Measurements from ENCODE around the gene GAMT. TPM values are rescaled to one million over a fixed set of nuclear protein-coding genes. Genes with fewer than 3 reads are reported as not detected.

GAMT gene
- total and polyA plus RNA-seq, 2 donors (not counting 3 experiments of a cell fraction or from before 2014, with no cell fraction given), result 22.1 to 36.9 TPM

GRCh38 chr19:1399079-1399478 is 2.3 kb downstream of the GAMT start:
- Histone ChIP-seq H3K4me3 (replicated peaks in 1 of 3; ENCODE audit: insufficient read depth in 1 of 3, low read depth in 1 of 3, low read length in 3 of 3) (no peak overlapping the region), H2AFZ (ENCODE audit: low read depth, low read length) (no peak overlapping the region), H3K9me1 (replicated peaks; ENCODE audit: control insufficient read depth, extremely low read depth, insufficient read depth, low read length) (no peaks in the 10 kb centered on the region), H4K20me1 (replicated peaks; ENCODE audit: control insufficient read depth, extremely low read depth, insufficient read depth, low read length) (no peaks in the 10 kb centered on the region), H3K4me2 (ENCODE audit: insufficient read depth, low read length) (no peak overlapping the region), H3K27ac (ENCODE audit: insufficient read depth, low read depth, low read length) (no peak overlapping the region), H3K9me3 (replicated peaks; ENCODE audit: control insufficient read depth, insufficient read depth, low read length) (no peaks in the 10 kb centered on the region), H3K9ac (replicated peaks; ENCODE audit: extremely low read depth, insufficient read depth, low read length) (no peak overlapping the region), H3K27me3 (ENCODE audit: control insufficient read depth in 2 of 2, insufficient read depth in 2 of 2, low read length in 2 of 2) (no peaks in the 10 kb centered on the region), H3K4me1 (ENCODE audit: control insufficient read depth, extremely low read depth, insufficient read depth, low read length) (peaks cover 12% of the 10 kb centered on the region), H3K36me3 (ENCODE audit: control insufficient read depth in 2 of 2, extremely low read depth in 1 of 2, insufficient read depth in 2 of 2, low read length in 2 of 2) (no peaks in the 10 kb centered on the region), H3K79me2 (ENCODE audit: control insufficient read depth, insufficient read depth, low read length) (no peaks in the 10 kb centered on the region)
- TF ChIP-seq MAX (IDR thresholded peaks at IDR 0.05; ENCODE audit: insufficient read depth, insufficient read length) (no peak), FOS (IDR thresholded peaks at IDR 0.05; ENCODE audit: borderline replicate concordance, insufficient read depth, low read length) (no peak), JUN (IDR thresholded peaks at IDR 0.05; ENCODE audit: borderline replicate concordance, insufficient read depth, insufficient read length, low read depth) (no peak)
- CTCF ChIA-PET, result no interaction called here
- no TSS peak for BruUV-seq (replicated peaks)
- dilution Hi-C loops (cut with MboI; ENCODE audit: extremely low pct_ligation_motif_present, low sequenced_read_pairs), result no loop called here
- FAIRE-seq (no peak), DNase-seq (ENCODE audit: low read depth, low spot score) (no peak)
- POLR2A ChIA-PET, result no interaction called here
- intact Hi-C loops (cut with micrococcal nuclease), result no loop called here

GRCh38 chr19:1397838-1398237 is 3.5 kb downstream of the GAMT start:
- no peak for FAIRE-seq
- H3K9me3 ChIP-seq (replicated peaks; ENCODE audit: control insufficient read depth, insufficient read depth, low read length), result no peaks in the 10 kb centered on the region
- peaks cover 12% of the 10 kb centered on the region for H3K4me1 ChIP-seq (ENCODE audit: control insufficient read depth, extremely low read depth, insufficient read depth, low read length)
- no peak overlapping the region for H2AFZ ChIP-seq (ENCODE audit: low read depth, low read length)
- no peaks in the 10 kb centered on the region for H3K9me1 ChIP-seq (replicated peaks; ENCODE audit: control insufficient read depth, extremely low read depth, insufficient read depth, low read length)
- H3K4me3 ChIP-seq (replicated peaks in 1 of 3; ENCODE audit: insufficient read depth in 1 of 3, low read depth in 1 of 3, low read length in 3 of 3), result no peak overlapping the region
- no peaks in the 10 kb centered on the region for H4K20me1 ChIP-seq (replicated peaks; ENCODE audit: control insufficient read depth, extremely low read depth, insufficient read depth, low read length)
- TF ChIP-seq MAX (IDR thresholded peaks at IDR 0.05; ENCODE audit: insufficient read depth, insufficient read length) (no peak), CTCF (IDR thresholded peaks at IDR 0.05; ENCODE audit: extremely low read depth in 1 of 2, insufficient read depth in 1 of 2, low read depth in 1 of 2, low read length in 2 of 2) (no peak), POLR2AphosphoS5 (IDR thresholded peaks at IDR 0.05; ENCODE audit: insufficient read depth, low read depth, low read length) (no peak), JUN (IDR thresholded peaks at IDR 0.05; ENCODE audit: borderline replicate concordance, insufficient read depth, insufficient read length, low read depth) (no peak), FOS (IDR thresholded peaks at IDR 0.05; ENCODE audit: borderline replicate concordance, insufficient read depth, low read length) (no peak), EZH2 (IDR thresholded peaks at IDR 0.05; ENCODE audit: borderline replicate concordance, low read depth, low read length, severe bottlenecking) (no peak), MYC (IDR thresholded peaks at IDR 0.05; ENCODE audit: low read depth, low read length) (no peak), GATA2 (IDR thresholded peaks at IDR 0.05; ENCODE audit: insufficient read depth, insufficient read length, low read depth, low read length) (no peak), POLR2A (IDR thresholded peaks at IDR 0.05; ENCODE audit: low read depth, low read length) (no peak)
- H3K79me2 ChIP-seq (ENCODE audit: control insufficient read depth, insufficient read depth, low read length), result no peaks in the 10 kb centered on the region
- ChIA-PET POLR2A (no interaction called here), CTCF (interaction anchor here (0.8 kb wide), 1 partner anchor 153 kb away, joined by 4 read pairs; no protein-coding TSS in a partner anchor)
- intact Hi-C loops (cut with micrococcal nuclease) (no loop called here), dilution Hi-C loops (cut with MboI; ENCODE audit: extremely low pct_ligation_motif_present, low sequenced_read_pairs) (no loop called here)
- no peak overlapping the region for H3K9ac ChIP-seq (replicated peaks; ENCODE audit: extremely low read depth, insufficient read depth, low read length)
- no peak for DNase-seq (ENCODE audit: low read depth, low spot score)
- H3K4me2 ChIP-seq (ENCODE audit: insufficient read depth, low read length), result no peak overlapping the region
- H3K27me3 ChIP-seq (ENCODE audit: control insufficient read depth in 2 of 2, insufficient read depth in 2 of 2, low read length in 2 of 2), result no peaks in the 10 kb centered on the region
- no TSS peak for BruUV-seq (replicated peaks)
- no peak overlapping the region for H3K27ac ChIP-seq (ENCODE audit: insufficient read depth, low read depth, low read length)
- peaks cover 0 to 3% of the 10 kb centered on the region in 2 experiments for H3K36me3 ChIP-seq (ENCODE audit: control insufficient read depth in 2 of 2, extremely low read depth in 1 of 2, insufficient read depth in 2 of 2, low read length in 2 of 2)
